ENCODE data around the gene ADSS2. TPM values are rescaled to one million over a fixed set of nuclear protein-coding genes. Genes with fewer than 3 reads are reported as not detected.
"Not testable (repeated sequence)": the region's sequence is repeated elsewhere in the genome, so short reads cannot be mapped to it uniquely, and the experiment has no call there.

The ADSS2 gene
- total RNA-seq, 2 experiments from 2014 or later: 53.7 to 54.2 TPM

- H3K4me3 Mint-ChIP-seq: no peak overlapping the region
- no peak overlapping the region for H3K27ac Mint-ChIP-seq
- H3K36me3 Mint-ChIP-seq (ENCODE audit: low read depth): no peaks in the 10 kb centered on the region
- no peaks in the 10 kb centered on the region for H3K9me3 Mint-ChIP-seq
- DNase-seq: no peak
- ChIA-PET CTCF (no interaction called here), POLR2A (no interaction called here)
- H3K27me3 Mint-ChIP-seq: no peaks in the 10 kb centered on the region
- no peaks in the 10 kb centered on the region for H3K4me1 Mint-ChIP-seq
Measured at GRCh38 chr1:244383278-244383884, 68.3 kb downstream of the ADSS2 start.

- no peaks in the 10 kb centered on the region for H3K27me3 Mint-ChIP-seq
- H3K9me3 Mint-ChIP-seq: no peaks in the 10 kb centered on the region
- no peak overlapping the region for H3K27ac Mint-ChIP-seq
- CTCF ChIA-PET: interaction anchor here (0.6 kb wide), 1 partner anchor 815 kb away, joined by 4 read pairs; no protein-coding TSS in a partner anchor
- no peaks in the 10 kb centered on the region for H3K36me3 Mint-ChIP-seq (ENCODE audit: low read depth)
- H3K4me3 Mint-ChIP-seq: no peak overlapping the region
- DNase-seq: no peak
- POLR2A ChIA-PET: no interaction called here
- H3K4me1 Mint-ChIP-seq: no peaks in the 10 kb centered on the region
Measured at GRCh38 chr1:244381878-244382565, 69.7 kb downstream of the ADSS2 start.

GRCh38 chr1:244376126-244376525 is 75.6 kb downstream of the ADSS2 start:
- H3K27ac Mint-ChIP-seq: no peak overlapping the region
- no peaks in the 10 kb centered on the region for H3K27me3 Mint-ChIP-seq
- POLR2A ChIA-PET: no interaction called here
- peaks cover 6% of the 10 kb centered on the region for H3K4me1 Mint-ChIP-seq
- no peak for DNase-seq
- no peaks in the 10 kb centered on the region for H3K9me3 Mint-ChIP-seq
- no peak overlapping the region for H3K4me3 Mint-ChIP-seq
- H3K36me3 Mint-ChIP-seq (ENCODE audit: low read depth): no peaks in the 10 kb centered on the region
- CTCF ChIA-PET: no interaction called here

GRCh38 chr1:244375051-244375450 is 76.7 kb downstream of the ADSS2 start:
- H3K4me1 Mint-ChIP-seq: peaks cover 6% of the 10 kb centered on the region
- no peak overlapping the region for H3K4me3 Mint-ChIP-seq
- no peak overlapping the region for H3K27ac Mint-ChIP-seq
- DNase-seq: no peak
- no peaks in the 10 kb centered on the region for H3K36me3 Mint-ChIP-seq (ENCODE audit: low read depth)
- H3K9me3 Mint-ChIP-seq: no peaks in the 10 kb centered on the region
- CTCF ChIA-PET: no interaction called here
- POLR2A ChIA-PET: no interaction called here
- no peaks in the 10 kb centered on the region for H3K27me3 Mint-ChIP-seq

GRCh38 chr1:244374484-244374883 is 77.2 kb downstream of the ADSS2 start:
- H3K4me1 Mint-ChIP-seq; H3K27ac Mint-ChIP-seq; H3K4me3 Mint-ChIP-seq; DNase-seq; POLR2A ChIA-PET; H3K36me3 Mint-ChIP-seq (ENCODE audit: low read depth); H3K9me3 Mint-ChIP-seq; H3K27me3 Mint-ChIP-seq: not testable (repeated sequence)
- CTCF ChIA-PET: interaction anchor here (0.6 kb wide), 1 partner anchor 405 kb away, joined by 4 read pairs; no protein-coding TSS in a partner anchor

- POLR2A ChIA-PET: no interaction called here
- no peaks in the 10 kb centered on the region for H3K27me3 Mint-ChIP-seq
- H3K27ac Mint-ChIP-seq: no peak overlapping the region
- H3K4me1 Mint-ChIP-seq: peaks cover 6% of the 10 kb centered on the region
- DNase-seq: no peak
- H3K9me3 Mint-ChIP-seq: no peaks in the 10 kb centered on the region
- no peaks in the 10 kb centered on the region for H3K36me3 Mint-ChIP-seq (ENCODE audit: low read depth)
- CTCF ChIA-PET: no interaction called here
- no peak overlapping the region for H3K4me3 Mint-ChIP-seq
Measured at GRCh38 chr1:244371242-244372141, 80.2 kb downstream of the ADSS2 start.

GRCh38 chr1:244370060-244370637 is 81.6 kb downstream of the ADSS2 start:
- Mint-ChIP-seq H3K27me3 (no peaks in the 10 kb centered on the region), H3K27ac (no peak overlapping the region), H3K4me1 (peaks cover 6% of the 10 kb centered on the region), H3K4me3 (no peak overlapping the region), H3K9me3 (peaks cover 2% of the 10 kb centered on the region), H3K36me3 (ENCODE audit: low read depth) (no peaks in the 10 kb centered on the region)
- DNase-seq: no peak
- ChIA-PET POLR2A (no interaction called here), CTCF (no interaction called here)

- Mint-ChIP-seq H3K9me3 (peaks cover 4% of the 10 kb centered on the region), H3K4me1 (peaks cover 6% of the 10 kb centered on the region), H3K27ac (no peak overlapping the region), H3K36me3 (ENCODE audit: low read depth) (no peaks in the 10 kb centered on the region), H3K4me3 (no peak overlapping the region), H3K27me3 (no peaks in the 10 kb centered on the region)
- no peak for DNase-seq
- ChIA-PET POLR2A (no interaction called here), CTCF (no interaction called here)
Measured at GRCh38 chr1:244369256-244370057, 82.3 kb downstream of the ADSS2 start.

- Mint-ChIP-seq H3K4me1 (peaks cover 6% of the 10 kb centered on the region), H3K4me3 (no peak overlapping the region), H3K27ac (no peak overlapping the region), H3K9me3 (peaks cover 10% of the 10 kb centered on the region), H3K27me3 (no peaks in the 10 kb centered on the region), H3K36me3 (ENCODE audit: low read depth) (no peaks in the 10 kb centered on the region)
- CTCF ChIA-PET: no interaction called here
- POLR2A ChIA-PET: no interaction called here
- no peak for DNase-seq
Measured at GRCh38 chr1:244368279-244368678, 83.4 kb downstream of the ADSS2 start.

GRCh38 chr1:244367399-244368114 is 84.2 kb downstream of the ADSS2 start:
- Mint-ChIP-seq H3K27me3 (no peaks in the 10 kb centered on the region), H3K4me1 (peaks cover 6% of the 10 kb centered on the region), H3K4me3 (no peak overlapping the region), H3K36me3 (ENCODE audit: low read depth) (no peaks in the 10 kb centered on the region), H3K27ac (no peak overlapping the region), H3K9me3 (peaks cover 10% of the 10 kb centered on the region)
- DNase-seq: no peak
- POLR2A ChIA-PET: no interaction called here
- CTCF ChIA-PET: no interaction called here

- CTCF ChIA-PET: no interaction called here
Measured at GRCh38 chr1:244365809-244366208, 85.9 kb downstream of the ADSS2 start.

GRCh38 chr1:244365262-244365661 is 86.4 kb downstream of the ADSS2 start:
- DNase-seq; H3K4me1 Mint-ChIP-seq; H3K4me3 Mint-ChIP-seq; CTCF ChIA-PET; H3K27me3 Mint-ChIP-seq; POLR2A ChIA-PET; H3K36me3 Mint-ChIP-seq (ENCODE audit: low read depth); H3K27ac Mint-ChIP-seq: not testable (repeated sequence)
- peaks cover 10% of the 10 kb centered on the region for H3K9me3 Mint-ChIP-seq

More at GRCh38 chr1:244365809-244366208, 85.9 kb downstream of the ADSS2 start:
- Mint-ChIP-seq H3K9me3 (peaks cover 10% of the 10 kb centered on the region), H3K27ac (no peak overlapping the region), H3K27me3 (no peaks in the 10 kb centered on the region), H3K4me3 (no peak overlapping the region), H3K4me1 (no peaks in the 10 kb centered on the region), H3K36me3 (ENCODE audit: low read depth) (no peaks in the 10 kb centered on the region)
- POLR2A ChIA-PET: no interaction called here
- no peak for DNase-seq

Measured in activated CD4-positive, alpha-beta memory T cell treated with anti-CD3 and anti-CD28 coated beads, Interleukin-2, amount 10 ng/mL, durations not matched to agents 7 days and 5 days (primary cell).